Right renal cortex interstitium (tissue), 3 donors: ENCODE data around the gene TNXB. TPM values are rescaled to one million over a fixed set of nuclear protein-coding genes. Genes with fewer than 3 reads are reported as not detected.
"Not testable (repeated sequence)": the region's sequence is repeated elsewhere in the genome, so short reads cannot be mapped to it uniquely, and the experiment has no call there.

ENCODE experiments used
- DNase-seq, 3 donors: peaks; one replicate each; pipeline ENCODE4 v3.0.0-alpha.2; 2013; ENCODE audit warnings: low read depth in 3 of 3, low spot score in 2 of 3
- polyA plus RNA-seq, 3 donors: library from polyadenylated mRNA; unstranded; fragments of 120-200 nt; gene quantifications; one replicate each; pipeline ENCODE4 v1.2.1, GENCODE V29; 2013; ENCODE audit not compliant: insufficient read length in 3 of 3

TNXB gene
- polyA plus RNA-seq, 3 donors: 2.4 to 2.7 (median 2.5) TPM

DNA sequence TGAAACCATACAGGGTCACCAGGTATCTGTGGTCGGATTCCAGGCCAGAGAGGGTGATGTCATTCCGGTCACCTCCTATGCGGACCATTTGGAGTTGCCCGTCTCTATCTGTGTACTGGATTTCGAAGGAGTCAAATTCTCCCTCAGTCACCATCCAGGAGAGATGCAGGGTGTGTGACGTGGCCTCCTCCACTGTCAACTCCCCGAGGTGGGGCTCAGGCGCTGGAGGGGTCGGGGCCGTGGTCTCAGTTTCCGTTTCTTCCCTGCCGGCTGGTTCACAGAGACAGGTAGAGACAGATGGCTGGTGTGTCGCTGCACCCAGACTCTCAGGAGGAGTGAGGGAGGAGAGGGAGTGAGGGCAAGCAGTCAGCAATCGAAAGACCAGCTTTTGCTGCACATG lies 40.3 kb downstream of the TNXB start:
- no peak for DNase-seq

DNA sequence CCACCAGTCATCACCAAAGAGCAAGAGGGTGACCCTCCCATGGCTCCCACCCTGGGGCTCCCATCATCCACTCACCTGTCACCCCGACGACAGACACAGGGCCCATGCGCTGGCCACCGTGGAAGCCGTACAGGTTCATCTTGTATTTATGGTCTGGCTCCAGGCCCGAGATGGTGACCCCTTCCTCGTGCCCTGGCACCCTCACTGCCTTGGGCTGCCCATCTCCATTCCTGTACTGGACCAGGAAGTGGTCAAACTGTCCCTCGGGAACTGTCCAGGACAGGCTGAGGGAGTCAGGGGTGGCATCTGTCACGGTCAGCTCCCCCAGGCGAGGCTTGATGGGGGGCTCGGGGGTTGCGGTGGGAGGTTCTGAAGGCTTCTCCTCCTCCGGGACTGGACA lies 40.8 kb downstream of the TNXB start:
- DNase-seq: not testable (repeated sequence)

DNA sequence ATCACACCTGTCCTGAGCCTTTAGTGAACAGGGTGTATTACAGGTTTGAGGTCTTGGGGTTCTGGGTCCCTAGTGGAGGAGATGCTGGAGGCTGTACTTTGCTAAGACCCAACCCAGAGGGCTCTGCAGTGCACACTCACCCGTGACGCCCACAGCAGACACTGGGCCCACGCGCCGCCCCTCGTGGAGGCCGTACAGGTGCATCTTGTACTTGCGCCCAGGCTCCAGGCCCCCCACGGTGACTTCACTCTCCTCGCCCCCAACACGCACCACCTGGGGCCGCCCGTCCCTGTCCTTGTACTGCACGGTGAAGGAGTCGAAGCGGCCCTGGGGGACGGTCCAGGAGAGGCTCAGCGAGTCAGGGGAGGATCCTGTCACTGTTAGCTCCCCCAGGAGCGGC lies 41.6 kb downstream of the TNXB start:
- not testable (repeated sequence) for DNase-seq

DNA sequence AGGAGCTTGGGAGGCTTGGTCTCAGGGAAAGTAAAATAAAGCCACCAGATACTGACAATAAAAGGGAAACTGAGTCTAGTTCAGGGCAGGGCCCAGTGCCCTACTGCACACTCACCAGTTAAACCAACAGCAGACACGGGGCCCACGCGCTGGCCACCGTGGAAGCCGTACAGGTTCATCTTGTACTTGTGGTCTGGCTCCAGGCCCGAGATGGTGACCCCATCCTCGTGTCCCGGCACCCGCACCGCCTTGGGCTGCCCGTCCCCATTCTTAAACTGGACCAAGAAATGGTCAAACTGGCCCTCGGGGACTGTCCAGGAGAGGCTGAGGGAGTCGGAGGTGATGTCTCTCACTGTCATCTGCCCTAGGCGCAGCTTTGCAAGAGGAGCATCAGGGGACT lies 44.4 kb downstream of the TNXB start:
- no peak for DNase-seq

DNA sequence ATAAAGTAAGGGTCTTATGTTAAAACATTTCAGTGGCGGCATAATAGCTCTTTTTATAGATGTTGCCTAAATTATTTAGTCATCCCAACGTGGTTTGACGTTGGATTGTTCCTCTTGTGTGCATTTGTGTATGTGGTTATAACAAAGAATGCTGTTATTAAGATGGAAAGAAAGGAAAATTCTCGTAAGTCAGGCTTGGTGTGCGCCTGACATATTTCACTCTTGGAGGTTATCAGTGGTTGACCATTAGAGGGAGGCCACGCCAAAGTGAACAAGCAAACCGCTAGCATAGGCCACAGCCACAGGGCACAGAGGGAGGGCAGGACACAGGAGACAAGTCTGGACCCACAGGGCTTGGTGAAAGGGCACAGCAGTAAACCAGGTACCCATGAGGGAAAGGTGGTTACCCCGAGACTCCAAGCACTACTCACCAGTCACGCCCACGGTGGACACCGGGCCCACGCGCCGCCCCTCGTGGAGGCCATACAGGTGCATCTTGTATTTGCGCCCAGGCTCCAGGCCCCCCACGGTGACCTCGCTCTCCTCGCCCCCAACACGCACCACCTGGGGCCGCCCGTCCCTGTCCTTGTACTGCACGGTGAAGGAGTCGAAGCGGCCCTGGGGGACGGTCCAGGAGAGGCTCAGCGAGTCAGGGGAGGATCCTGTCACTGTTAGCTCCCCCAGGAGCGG lies 48.0 kb downstream of the TNXB start:
- no peak for DNase-seq

DNA sequence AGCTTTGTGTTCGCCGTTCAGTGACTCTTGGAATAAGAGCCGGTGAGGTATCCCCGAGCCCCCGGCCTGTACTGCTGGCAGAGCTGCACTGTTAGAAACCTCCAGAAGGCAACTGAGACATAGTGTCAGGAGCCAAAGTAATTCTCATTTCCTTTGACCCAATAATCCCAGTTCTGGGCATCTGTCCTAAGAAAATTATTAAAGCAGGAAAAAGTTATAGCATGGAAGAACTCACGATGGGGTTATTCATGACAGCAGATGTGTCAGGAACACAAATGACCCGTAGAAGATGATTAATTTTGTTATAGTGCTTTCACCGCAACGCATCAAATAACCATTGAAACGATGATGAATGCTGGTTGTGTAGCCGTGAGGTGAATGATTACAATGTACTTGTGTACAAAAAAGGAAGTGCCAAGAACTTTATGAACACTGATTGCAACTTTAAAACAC lies 50.6 kb downstream of the TNXB start:
- no peak for DNase-seq

DNA sequence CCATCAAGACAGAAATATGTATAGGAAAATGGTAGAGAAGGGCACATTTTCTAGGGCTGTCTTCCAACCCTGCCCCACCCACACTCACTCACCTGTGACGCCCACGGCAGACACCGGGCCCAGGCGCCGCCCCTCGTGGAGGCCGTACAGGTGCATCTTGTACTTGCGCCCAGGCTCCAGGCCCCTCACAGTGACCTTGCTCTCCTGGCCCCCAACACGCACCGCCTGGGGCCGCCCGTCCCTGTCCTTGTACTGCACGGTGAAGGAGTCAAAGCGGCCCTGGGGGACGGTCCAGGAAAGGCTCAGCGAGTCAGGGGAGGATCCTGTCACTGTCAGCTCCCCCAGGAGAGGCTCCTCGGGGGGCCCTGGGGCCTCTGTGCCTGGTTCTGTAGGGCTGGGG lies 51.2 kb downstream of the TNXB start:
- DNase-seq: no peak

DNA sequence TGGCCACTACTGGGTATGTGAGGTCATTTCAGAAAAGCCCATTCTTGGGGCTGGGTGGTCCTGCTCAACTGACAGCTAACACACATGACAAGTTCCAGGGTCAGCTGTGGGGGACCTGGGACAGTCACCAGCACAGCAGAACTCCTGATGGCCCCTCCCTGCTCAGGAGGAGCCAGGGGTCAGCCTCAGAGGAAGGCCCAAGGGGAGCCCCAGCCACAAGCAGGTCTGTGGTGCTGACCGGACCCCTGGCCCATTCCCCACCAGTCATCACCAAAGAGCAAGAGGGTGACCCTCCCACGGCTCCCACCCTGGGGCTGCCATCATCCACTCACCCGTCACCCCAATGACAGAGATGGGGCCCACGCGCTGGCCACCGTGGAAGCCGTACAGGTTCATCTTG lies 52.9 kb downstream of the TNXB start:
- no peak for DNase-seq

DNA sequence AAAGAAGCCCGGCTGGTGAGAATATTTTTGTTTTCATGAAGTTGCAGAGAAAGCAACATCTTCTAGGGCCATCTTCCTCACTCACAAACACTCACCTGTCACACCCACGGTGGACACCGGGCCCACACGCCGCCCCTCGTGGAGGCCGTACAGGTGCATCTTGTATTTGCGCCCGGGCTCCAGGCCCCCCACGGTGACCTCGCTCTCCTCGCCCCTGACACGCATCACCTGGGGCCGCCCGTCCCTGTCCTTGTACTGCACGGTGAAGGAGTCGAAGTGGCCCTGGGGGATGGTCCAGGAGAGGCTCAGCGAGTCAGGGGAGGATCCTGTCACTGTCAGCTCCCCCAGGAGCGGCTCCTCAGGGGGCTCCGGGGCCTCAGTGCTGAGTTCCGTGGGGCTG lies 53.4 kb downstream of the TNXB start:
- DNase-seq: not testable (repeated sequence)

DNA sequence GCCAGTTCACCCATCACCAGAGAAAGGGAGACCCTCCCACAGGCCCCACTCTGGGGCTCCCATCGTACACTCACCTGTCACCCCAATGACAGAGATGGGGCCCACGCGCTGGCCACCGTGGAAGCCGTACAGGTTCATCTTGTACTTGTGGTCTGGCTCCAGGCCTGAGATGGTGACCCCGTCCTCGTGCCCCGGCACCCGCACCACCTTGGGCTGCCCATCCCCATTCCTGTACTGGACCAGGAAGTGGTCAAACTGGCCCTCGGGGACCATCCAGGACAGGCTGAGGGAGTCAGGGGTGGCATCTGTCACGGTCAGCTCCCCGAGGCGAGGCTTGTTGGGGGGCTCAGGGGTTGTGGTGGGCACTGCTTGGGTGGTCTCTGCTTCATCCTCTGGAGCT lies 55.8 kb downstream of the TNXB start:
- not testable (repeated sequence) for DNase-seq

DNA sequence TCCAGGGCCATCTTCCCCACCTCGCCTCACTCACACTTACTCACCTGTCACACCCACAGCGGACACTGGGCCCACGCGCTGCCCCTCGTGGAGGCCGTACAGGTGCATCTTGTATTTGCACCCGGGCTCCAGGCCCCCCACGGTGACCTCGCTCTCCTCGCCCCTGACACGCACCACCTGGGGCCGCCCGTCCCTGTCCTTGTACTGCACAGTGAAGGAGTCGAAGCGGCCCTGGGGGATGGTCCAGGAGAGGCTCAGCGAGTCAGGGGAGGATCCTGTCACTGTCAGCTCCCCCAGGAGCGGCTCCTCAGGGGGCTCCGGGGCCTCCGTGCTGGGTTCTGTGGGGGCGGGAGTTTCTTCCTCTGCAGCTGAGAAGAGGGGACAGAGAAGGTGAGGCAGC lies 56.5 kb downstream of the TNXB start:
- DNase-seq: not testable (repeated sequence)

DNA sequence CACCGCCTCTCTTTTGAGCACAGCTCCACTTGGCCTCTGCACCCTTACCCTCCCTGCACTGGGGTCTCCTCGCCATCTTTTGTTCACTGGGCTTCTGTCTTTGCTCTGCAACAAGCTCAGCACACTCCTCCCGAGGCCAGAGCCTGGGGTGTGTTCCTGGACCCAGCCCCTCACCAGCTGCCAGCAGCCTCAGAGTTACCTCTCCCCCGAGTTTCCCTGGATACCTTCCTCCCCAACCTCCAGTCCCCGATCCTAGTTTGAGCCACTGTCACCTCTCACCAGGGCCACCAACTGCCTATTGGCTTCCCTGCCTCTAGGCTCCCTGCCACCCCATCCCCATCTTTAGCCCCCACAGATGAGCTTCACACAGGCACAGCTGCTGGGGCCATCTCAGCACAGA lies 58.6 kb downstream of the TNXB start:
- no peak for DNase-seq

DNA sequence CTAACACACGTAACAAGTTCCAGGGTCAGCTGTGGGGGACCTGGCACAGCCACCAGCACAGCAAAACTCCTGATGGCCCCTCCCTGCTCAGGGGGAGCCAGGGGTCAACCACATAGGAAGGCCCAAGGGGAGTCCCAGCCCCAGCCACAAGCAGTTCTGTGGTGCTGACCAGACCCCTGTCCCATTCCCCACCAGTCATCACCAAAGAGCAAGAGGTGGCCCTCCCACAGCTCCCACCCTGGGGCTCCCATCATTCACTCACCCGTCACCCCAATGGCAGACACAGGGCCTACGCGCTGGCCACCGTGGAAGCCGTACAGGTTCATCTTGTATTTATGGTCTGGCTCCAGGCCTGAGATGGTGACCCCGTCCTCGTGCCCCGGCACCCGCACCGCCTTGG lies 59.4 kb downstream of the TNXB start:
- not testable (repeated sequence) for DNase-seq

GRCh38 chr6:32049149-32049548 lies 60.0 kb downstream of the TNXB start:
- DNase-seq: not testable (repeated sequence)

DNA sequence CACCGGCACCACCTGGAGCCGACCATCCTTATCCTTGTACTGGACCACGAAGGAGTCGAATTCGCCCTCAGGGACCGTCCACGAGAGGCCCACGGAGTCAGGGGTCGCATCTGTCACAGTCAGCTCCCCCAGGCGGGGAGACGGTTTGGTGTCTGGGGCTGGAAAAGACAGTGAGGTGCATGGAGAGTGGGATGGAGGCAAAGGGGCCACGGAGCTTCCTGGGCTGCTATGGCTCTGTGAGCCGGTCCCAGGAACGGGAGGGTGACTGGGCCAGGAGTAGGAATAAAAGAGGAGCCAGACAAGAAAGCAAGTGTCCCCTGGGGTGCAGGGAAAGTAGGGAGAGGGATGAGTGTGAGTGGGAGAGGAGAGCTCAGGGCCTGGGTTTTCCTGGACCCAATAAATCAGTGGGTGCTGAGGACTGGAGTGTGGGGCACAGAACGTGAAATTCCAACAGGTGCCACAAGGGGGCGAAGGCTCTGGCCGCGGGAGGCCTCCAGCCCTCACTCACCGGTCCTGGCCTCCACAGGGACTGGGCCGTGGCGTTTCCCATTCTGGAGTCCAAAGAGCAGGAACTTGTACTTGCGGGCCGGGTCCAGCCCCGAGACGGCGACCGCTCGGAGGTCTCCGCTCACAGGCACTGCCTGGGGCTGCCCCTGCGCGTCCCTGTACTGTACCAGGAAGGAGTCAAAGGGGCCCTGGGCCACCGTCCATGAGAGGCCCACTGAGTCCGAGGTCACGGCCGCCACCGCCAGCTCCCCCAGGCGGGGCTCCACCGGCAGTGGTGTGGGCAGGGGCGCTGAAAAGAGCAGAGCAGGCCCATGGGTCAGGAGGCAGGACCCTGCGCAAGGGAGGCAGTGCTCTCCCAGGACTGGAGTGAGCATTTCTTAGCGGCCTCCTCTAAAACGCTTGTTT lies 61.0 kb downstream of the TNXB start:
- peak in 1 of 3 donors; percentile 32 for DNase-seq

DNA sequence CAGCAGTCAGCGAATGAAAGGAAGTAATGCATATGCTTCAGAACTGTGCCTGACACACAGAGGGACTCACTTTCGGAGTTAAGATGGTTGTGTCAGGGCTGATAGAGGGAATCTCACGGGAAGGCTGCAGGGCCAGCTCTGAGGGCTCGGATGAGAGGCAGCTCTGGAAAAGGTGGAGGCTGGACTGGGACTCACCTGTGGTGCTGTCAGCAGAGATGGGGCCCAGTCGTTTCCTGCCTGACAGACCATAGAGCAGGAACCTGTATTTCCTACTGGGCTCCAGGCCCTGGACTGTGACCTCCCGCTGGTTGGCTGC lies 61.6 kb downstream of the TNXB start:
- no peak for DNase-seq

DNA sequence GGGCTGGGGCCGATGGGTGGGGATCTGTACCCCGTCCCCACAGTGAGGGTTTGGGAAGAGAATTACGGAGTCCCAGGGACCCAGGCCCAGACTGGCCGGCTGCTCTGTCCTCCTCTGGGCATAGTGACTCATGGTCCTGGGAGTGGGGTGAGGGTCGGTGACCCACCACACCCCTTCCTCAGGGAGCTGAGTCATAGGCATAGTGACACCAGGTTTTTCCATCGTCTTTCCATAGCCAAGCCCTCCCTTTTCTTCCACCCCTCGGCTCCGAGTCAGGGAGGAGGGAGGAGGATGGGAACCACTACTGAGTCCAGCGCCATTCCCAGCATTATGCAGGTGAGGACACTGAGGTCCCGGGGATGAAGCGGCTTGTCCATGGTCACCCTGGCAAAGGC lies 62.1 kb downstream of the TNXB start:
- DNase-seq: no peak

DNA sequence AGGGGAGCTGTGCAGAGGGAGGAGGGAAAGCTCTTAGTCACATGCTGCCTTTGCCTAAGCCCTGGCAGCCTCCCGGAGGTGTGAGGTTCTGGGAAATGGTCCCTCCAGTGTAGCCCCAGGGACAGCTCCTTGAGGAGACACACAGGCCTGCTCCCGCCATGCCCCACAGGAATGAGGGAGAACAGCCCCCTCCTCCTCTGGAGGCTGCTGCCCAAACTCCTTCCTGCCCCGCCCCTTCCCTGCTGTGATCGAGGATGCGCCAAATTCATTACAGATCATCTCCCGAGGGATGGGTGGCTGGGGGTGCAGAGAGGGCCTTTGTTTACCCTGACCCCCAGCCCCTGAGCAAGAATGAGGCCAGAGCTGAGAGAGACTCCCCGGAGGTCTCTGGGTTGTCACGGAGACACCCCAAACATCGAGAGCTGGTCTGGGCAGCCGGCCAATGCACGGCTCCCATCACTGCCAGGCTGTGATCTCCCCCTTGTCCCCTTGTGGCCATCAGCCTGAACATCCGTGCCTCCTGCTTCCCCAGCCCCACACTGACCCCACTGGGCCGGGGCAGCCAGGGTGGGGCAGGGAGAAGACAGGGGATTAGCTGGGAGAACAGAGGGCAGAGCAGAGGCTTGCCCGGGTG lies 62.6 kb downstream of the TNXB start:
- DNase-seq: no peak

GRCh38 chr6:32045811-32046449 lies 63.2 kb downstream of the TNXB start:
- DNase-seq: no peak

GRCh38 chr6:32044916-32045315 lies 64.2 kb downstream of the TNXB start:
- DNase-seq: not testable (repeated sequence)
